GM12875 (cell line): ENCODE results near the gene CDC42BPB.

Source experiments
- H3K4me3 ChIP-seq: one replicate; pipeline ENCODE4 v1.5.1; 2011; ENCODE audit warnings: low read depth, low read length, control low read depth
- TF ChIP-seq, protein P1 (sequence below): IDR thresholded peaks from 2 replicates; pipeline ENCODE4 v1.5.1; 2011; ENCODE audit warnings: low read depth, mild to moderate bottlenecking, control low read depth, inconsistent platforms, low read length, moderate library complexity, borderline replicate concordance; ENCODE audit not compliant: insufficient read depth

The CDC42BPB gene

DNA sequence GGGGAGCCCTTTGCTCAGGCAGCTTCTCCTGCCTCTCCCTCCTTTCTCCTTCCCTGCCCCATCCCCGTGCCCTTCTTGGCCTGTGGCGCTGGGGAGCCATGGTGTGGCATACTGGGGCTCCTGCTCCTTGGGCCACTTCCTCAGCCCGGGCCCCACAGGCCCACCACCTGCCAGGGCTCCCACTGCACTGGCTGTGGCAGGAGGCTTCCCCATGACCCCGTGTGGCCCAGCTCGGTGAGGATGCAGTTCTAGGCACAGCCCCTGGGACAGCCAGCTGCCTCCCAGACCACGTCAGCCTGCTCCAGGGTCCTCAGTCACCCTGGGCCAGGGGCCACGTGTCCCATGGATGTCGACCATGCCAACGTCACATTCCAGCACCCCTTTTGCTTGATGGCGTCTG is 147.9 kb downstream of the CDC42BPB start:
- H3K4me3 ChIP-seq: no peak overlapping the region
- TF ChIP-seq, protein P1, sequence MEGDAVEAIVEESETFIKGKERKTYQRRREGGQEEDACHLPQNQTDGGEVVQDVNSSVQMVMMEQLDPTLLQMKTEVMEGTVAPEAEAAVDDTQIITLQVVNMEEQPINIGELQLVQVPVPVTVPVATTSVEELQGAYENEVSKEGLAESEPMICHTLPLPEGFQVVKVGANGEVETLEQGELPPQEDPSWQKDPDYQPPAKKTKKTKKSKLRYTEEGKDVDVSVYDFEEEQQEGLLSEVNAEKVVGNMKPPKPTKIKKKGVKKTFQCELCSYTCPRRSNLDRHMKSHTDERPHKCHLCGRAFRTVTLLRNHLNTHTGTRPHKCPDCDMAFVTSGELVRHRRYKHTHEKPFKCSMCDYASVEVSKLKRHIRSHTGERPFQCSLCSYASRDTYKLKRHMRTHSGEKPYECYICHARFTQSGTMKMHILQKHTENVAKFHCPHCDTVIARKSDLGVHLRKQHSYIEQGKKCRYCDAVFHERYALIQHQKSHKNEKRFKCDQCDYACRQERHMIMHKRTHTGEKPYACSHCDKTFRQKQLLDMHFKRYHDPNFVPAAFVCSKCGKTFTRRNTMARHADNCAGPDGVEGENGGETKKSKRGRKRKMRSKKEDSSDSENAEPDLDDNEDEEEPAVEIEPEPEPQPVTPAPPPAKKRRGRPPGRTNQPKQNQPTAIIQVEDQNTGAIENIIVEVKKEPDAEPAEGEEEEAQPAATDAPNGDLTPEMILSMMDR: no peak

DNA sequence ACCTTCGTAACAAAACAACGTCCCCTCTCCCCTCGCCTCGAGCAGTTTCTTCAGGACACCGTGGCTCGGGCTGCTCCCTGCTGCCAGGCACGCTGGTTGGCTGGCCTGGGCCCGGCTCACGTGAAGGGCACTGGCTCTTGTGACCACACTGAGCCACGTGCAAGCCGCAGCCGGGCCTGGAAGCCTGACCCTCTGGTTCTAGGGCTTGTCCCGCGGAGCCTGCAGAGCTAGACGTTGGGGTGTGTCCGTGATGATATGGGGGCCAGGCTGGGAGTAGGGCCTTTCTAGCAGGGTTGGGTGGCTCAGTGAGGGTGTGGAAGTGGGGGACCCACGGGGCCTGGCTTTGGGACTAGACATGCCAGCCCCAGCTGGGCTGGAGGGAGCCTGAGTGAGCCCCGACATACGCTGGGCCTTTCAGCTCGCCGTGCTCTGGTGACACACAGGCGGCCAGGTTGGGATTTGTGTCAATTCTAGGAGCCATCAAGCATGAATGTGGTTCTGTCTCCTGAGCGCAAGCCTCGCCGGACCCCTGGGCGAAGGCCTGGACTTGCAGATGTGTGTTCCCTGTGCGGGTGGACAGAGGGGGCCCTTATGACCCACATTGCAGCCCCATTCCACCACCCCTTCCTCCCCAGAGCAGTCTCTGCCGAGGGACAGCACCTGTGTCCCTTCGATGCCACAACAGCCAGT is 148.4 kb downstream of the CDC42BPB start:
- TF ChIP-seq, protein P1: no peak
- H3K4me3 ChIP-seq: no peak overlapping the region

DNA sequence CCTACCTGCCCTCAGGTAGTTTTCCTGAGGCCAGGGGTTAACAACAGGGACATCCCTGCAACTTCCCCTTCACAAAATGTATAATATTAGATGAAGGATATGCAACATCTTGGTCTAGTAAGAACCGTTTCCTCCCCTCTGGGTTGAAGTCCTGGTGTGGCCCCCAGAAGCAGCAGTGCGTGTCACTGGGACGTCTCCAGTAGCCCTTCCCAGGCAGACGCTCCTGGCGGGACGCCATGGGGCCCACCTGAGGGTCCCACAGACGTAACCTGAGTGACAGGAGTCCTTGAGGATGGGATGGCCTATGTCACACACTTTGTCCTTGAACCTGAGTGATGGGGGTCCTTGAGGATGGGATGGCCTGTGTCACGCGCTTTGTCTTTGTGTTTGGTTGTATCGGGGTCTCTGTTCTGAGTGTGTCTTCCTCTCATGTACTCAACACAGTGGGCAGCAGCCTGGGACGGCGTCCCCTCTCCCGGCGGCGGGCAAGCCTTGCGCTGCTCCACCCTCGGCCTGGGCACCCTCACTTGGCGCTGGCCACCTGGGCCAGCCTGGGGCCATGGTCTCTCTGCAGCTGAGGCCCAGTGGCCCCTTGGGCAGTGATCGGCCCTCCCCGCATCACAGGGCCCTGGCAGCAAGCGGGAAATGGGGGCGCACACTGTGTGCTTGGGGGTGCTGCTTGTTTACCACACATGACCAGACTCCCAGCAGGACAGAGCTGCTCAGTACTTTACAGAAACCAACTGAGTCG is 149.2 kb downstream of the CDC42BPB start:
- TF ChIP-seq, protein P1: no peak
- no peak overlapping the region for H3K4me3 ChIP-seq

DNA sequence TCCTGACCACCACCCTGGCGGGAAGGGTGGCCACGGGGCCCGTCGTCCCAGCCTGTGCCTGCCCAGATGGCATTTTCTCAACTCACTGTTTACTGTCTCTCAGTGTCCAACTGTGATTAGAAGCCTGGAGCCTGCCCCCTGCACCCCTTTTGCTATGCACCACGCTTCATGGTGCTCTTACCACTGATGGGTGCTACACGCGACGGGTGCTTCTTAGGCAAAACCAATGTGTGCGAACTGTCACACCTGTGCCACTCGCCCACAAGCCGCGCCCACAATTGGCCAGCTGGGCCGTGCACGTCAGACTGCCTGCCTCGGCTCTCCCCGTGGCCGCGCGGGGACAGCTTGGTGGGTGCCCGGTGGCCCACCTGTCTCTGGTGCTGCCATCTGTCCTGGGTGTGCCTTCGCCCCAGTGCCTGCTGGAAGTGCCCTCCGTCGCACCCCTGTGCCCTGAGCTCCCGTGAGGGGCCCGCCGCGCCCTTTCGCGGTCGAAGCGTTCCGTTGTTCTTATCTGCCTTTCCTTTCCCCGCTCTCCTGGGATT is 150.0 kb downstream of the CDC42BPB start:
- no peak overlapping the region for H3K4me3 ChIP-seq
- TF ChIP-seq, protein P1: no peak

DNA sequence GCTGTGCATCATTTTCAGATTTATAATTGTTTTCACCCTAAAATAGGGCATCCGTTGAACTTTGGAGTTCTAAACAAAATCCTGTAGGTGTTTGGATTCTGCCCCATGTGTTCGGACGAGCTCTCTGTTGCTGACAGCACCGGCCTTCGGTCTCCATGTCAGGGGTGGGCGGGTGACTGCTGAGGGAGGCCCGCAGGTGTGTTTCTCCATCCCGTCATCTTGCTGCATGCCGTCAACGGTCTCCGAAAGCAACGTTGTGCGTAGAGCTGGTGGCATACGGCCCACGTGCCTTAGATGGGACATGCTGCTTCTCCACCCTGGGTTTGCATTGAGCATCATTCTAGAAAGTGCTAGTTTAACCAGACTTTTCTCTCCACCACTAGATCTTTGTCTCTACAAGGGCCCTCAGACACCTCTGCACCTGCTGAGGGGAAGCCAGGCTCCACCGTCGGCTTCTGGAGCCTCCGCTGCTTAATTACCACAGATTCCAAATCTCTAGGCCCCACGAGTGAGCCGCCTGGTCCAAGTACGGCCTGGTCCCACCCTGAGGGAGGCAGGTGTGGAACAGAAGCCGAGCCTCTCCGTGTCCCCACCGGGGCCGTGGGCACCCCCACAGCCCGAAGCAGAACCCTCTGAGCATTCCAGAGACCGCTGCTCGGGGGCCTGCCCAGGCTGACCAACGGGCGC is 150.6 kb downstream of the CDC42BPB start:
- TF ChIP-seq, protein P1: no peak

DNA sequence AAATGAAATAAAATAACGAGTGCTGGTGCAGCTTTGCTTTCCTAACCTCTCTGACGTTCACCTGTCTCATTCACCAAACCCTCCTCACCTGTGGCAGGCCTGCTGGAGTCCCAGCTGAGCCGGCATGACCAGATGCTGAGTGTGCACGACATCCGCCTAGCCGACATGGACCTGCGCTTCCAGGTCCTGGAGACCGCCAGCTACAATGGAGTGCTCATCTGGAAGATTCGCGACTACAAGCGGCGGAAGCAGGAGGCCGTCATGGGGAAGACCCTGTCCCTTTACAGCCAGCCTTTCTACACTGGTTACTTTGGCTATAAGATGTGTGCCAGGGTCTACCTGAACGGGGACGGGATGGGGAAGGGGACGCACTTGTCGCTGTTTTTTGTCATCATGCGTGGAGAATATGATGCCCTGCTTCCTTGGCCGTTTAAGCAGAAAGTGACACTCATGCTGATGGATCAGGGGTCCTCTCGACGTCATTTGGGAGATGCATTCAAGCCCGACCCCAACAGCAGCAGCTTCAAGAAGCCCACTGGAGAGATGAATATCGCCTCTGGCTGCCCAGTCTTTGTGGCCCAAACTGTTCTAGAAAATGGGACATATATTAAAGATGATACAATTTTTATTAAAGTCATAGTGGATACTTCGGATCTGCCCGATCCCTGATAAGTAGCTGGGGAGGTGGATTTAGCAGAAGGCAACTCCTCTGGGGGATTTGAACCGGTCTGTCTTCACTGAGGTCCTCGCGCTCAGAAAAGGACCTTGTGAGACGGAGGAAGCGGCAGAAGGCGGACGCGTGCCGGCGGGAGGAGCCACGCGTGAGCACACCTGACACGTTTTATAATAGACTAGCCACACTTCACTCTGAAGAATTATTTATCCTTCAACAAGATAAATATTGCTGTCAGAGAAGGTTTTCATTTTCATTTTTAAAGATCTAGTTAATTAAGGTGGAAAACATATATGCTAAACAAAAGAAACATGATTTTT is 151.9 kb downstream of the CDC42BPB start:
- H3K4me3 ChIP-seq: no peak overlapping the region
- TF ChIP-seq, protein P1: no peak

More for the DNA sequence above, 150.6 kb downstream of the CDC42BPB start:
- H3K4me3 ChIP-seq: no peak overlapping the region
